Neural progenitor cell (in vitro differentiated cells): Measurements from ENCODE around the gene GBF1. TPM values are rescaled to one million over a fixed set of nuclear protein-coding genes. Genes with fewer than 3 reads are reported as not detected.

Experiments
- DNase-seq: peaks from one replicate; pipeline ENCODE4 v3.0.0-alpha.2; 2016; ENCODE audit warnings: low spot score
- H2AFZ ChIP-seq: fragments of 200-600 bp; sonication (generic); replicated peaks from 2 replicates; pipeline ENCODE4 v1.6.1; 2016; ENCODE audit warnings: antibody characterized with exemption
- H3F3A ChIP-seq: fragments of 200-600 bp; sonication (generic); 2 replicates; pipeline ENCODE4 v1.6.1; 2016; ENCODE audit warnings: antibody characterized with exemption, low read depth
- H3K27ac ChIP-seq: fragments of 200-600 bp; sonication (generic); 2 replicates; pipeline ENCODE4 v1.5.1; 2016; ENCODE audit warnings: mild to moderate bottlenecking
- H3K27me3 ChIP-seq: fragments of 200-600 bp; sonication (generic); 2 replicates; pipeline ENCODE4 v1.6.1; 2016; ENCODE audit warnings: mild to moderate bottlenecking, moderate library complexity
- H3K36me3 ChIP-seq: fragments of 200-600 bp; sonication (generic); 2 replicates; pipeline ENCODE4 v1.5.1; 2016
- H3K4me1 ChIP-seq: fragments of 200-600 bp; sonication (generic); 2 replicates; pipeline ENCODE4 v1.6.1; 2016; ENCODE audit warnings: mixed run types
- H3K4me2 ChIP-seq: fragments of 200-600 bp; sonication (generic); 2 replicates; pipeline ENCODE4 v1.6.1; 2016
- H3K4me3 ChIP-seq: fragments of 200-600 bp; sonication (generic); 2 replicates; pipeline ENCODE4 v1.5.1; 2016
- H3K79me2 ChIP-seq: fragments of 200-600 bp; sonication (generic); 2 replicates; pipeline ENCODE4 v1.6.1; 2016; ENCODE audit warnings: low read depth
- H3K9ac ChIP-seq: fragments of 200-600 bp; sonication (generic); 2 replicates; pipeline ENCODE4 v1.6.1; 2016
- H3K9me3 ChIP-seq: fragments of 200-600 bp; sonication (generic); 2 replicates; pipeline ENCODE4 v1.5.1; 2016; ENCODE audit warnings: low read depth
- H4K20me1 ChIP-seq: fragments of 200-600 bp; sonication (generic); 2 replicates; pipeline ENCODE4 v1.6.1; 2016; ENCODE audit warnings: low read depth
- H3K27ac Mint-ChIP-seq: 3 replicates; pipeline ENCODE4 v1.8.0; 2021; ENCODE audit warnings: mixed read lengths
- H3K27me3 Mint-ChIP-seq: 2 replicates; pipeline ENCODE4 v1.8.0; 2022; ENCODE audit warnings: low read depth, mild to moderate bottlenecking, inconsistent platforms, moderate library complexity, mixed read lengths; ENCODE audit not compliant: insufficient read depth
- H3K36me3 Mint-ChIP-seq: 3 replicates; pipeline ENCODE4 v1.8.0; 2021; ENCODE audit warnings: mixed read lengths
- H3K4me1 Mint-ChIP-seq: 3 replicates; pipeline ENCODE4 v1.8.0; 2021; ENCODE audit warnings: mixed read lengths
- H3K4me3 Mint-ChIP-seq: 3 replicates; pipeline ENCODE4 v1.8.0; 2021; ENCODE audit warnings: mild to moderate bottlenecking, moderate library complexity, mixed read lengths
- H3K9me3 Mint-ChIP-seq: 3 replicates; pipeline ENCODE4 v1.8.0; 2020; ENCODE audit warnings: mixed read lengths
- EZH2 ChIP-seq: fragments of 200-600 bp; sonication (generic); IDR thresholded peaks from 2 replicates; pipeline ENCODE4 v1.6.1; 2017; ENCODE audit warnings: antibody characterized with exemption, mild to moderate bottlenecking, moderate library complexity
- EZH2phosphoT487 ChIP-seq: fragments of 200-600 bp; sonication (generic); IDR thresholded peaks from 2 replicates; pipeline ENCODE4 v1.6.1; 2017; ENCODE audit warnings: antibody characterized with exemption
- total RNA-seq: library from RNA; depleted of rRNA; stranded (reverse); fragments of >200 nt; gene quantifications from 2 replicates; pipeline ENCODE4 v1.2.3, GENCODE V29; 2015; ENCODE audit warnings: low replicate concordance
- TF ChIP-seq, protein P1 (sequence below): fragments of 200-600 bp; sonication (generic); IDR thresholded peaks from 2 replicates; pipeline ENCODE4 v1.5.1; 2017; ENCODE audit warnings: antibody characterized with exemption, mild to moderate bottlenecking

The GBF1 gene
- total RNA-seq, 1 donor from 2014 or later: 23.5 TPM

DNA sequence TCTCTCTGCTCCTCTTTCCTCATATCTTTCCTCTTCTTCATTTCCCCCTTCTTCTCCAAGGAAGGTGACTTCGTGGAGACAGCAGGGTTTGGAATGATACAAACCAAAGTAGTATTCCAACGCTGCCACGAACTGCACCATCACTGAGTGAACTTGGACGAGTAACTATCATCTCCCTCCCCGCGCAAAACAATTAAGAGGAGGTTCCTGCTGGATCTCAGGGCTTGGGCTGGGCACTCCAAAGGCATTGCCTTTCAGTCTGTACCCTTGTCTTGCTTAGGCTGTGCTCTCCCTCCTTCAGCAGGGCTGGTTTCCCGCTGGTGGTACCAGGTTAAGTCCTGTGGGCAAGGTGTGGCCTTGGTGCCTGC is 3.2 kb upstream of the GBF1 start:
- H3K4me3 ChIP-seq: peak overlapping the region; percentile 66
- H4K20me1 ChIP-seq: peaks cover 32% of the 10 kb centered on the region
- no peaks in the 10 kb centered on the region for H3K9me3 ChIP-seq
- no peak overlapping the region for H3K27ac Mint-ChIP-seq
- DNase-seq: no peak
- H2AFZ ChIP-seq: peak overlapping the region; percentile 12
- H3K36me3 Mint-ChIP-seq: no peaks in the 10 kb centered on the region
- peaks cover 69% of the 10 kb centered on the region for H3K27me3 ChIP-seq
- no peak for TF ChIP-seq EZH2phosphoT487
- TF ChIP-seq, protein P1, sequence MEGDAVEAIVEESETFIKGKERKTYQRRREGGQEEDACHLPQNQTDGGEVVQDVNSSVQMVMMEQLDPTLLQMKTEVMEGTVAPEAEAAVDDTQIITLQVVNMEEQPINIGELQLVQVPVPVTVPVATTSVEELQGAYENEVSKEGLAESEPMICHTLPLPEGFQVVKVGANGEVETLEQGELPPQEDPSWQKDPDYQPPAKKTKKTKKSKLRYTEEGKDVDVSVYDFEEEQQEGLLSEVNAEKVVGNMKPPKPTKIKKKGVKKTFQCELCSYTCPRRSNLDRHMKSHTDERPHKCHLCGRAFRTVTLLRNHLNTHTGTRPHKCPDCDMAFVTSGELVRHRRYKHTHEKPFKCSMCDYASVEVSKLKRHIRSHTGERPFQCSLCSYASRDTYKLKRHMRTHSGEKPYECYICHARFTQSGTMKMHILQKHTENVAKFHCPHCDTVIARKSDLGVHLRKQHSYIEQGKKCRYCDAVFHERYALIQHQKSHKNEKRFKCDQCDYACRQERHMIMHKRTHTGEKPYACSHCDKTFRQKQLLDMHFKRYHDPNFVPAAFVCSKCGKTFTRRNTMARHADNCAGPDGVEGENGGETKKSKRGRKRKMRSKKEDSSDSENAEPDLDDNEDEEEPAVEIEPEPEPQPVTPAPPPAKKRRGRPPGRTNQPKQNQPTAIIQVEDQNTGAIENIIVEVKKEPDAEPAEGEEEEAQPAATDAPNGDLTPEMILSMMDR: no peak
- TF ChIP-seq EZH2: no peak
- H3K27ac ChIP-seq: no peak overlapping the region
- H3K4me2 ChIP-seq: peak overlapping the region; percentile 76
- H3K4me3 Mint-ChIP-seq: peak overlapping the region; percentile 78
- peaks cover 30% of the 10 kb centered on the region for H3K4me1 Mint-ChIP-seq
- peaks cover 19% of the 10 kb centered on the region for H3F3A ChIP-seq
- H3K9me3 Mint-ChIP-seq: no peaks in the 10 kb centered on the region
- H3K4me1 ChIP-seq: peaks cover 19% of the 10 kb centered on the region
- H3K79me2 ChIP-seq: peaks cover 16% of the 10 kb centered on the region
- H3K9ac ChIP-seq: no peak overlapping the region
- H3K27me3 Mint-ChIP-seq: peaks cover 46% of the 10 kb centered on the region
- no peaks in the 10 kb centered on the region for H3K36me3 ChIP-seq

GRCh38 chr10:102243309-102243708 is 2.0 kb upstream of the GBF1 start:
- no peaks in the 10 kb centered on the region for H3K9me3 ChIP-seq
- peaks cover 23% of the 10 kb centered on the region for H3K4me1 ChIP-seq
- peaks cover 57% of the 10 kb centered on the region for H3K27me3 ChIP-seq
- peaks cover 19% of the 10 kb centered on the region for H3F3A ChIP-seq
- peaks cover 37% of the 10 kb centered on the region for H3K27me3 Mint-ChIP-seq
- H3K27ac ChIP-seq: no peak overlapping the region
- H3K4me3 Mint-ChIP-seq: no peak overlapping the region
- no peak overlapping the region for H2AFZ ChIP-seq
- peaks cover 44% of the 10 kb centered on the region for H4K20me1 ChIP-seq
- H3K9ac ChIP-seq: no peak overlapping the region
- H3K4me3 ChIP-seq: no peak overlapping the region
- no peaks in the 10 kb centered on the region for H3K9me3 Mint-ChIP-seq
- peaks cover 39% of the 10 kb centered on the region for H3K4me1 Mint-ChIP-seq
- no peak for DNase-seq
- H3K36me3 Mint-ChIP-seq: no peaks in the 10 kb centered on the region
- H3K4me2 ChIP-seq: no peak overlapping the region
- no peak overlapping the region for H3K27ac Mint-ChIP-seq
- no peak for TF ChIP-seq EZH2
- no peak for TF ChIP-seq EZH2phosphoT487
- H3K79me2 ChIP-seq: peaks cover 28% of the 10 kb centered on the region
- no peaks in the 10 kb centered on the region for H3K36me3 ChIP-seq

GRCh38 chr10:102245932-102246251 is 560 bp downstream of the GBF1 start:
- peaks cover 52% of the 10 kb centered on the region for H3K79me2 ChIP-seq
- TF ChIP-seq EZH2 (no peak), EZH2phosphoT487 (no peak)
- TF ChIP-seq, protein P1: no peak
- H3K9ac ChIP-seq: peak overlapping the region; percentile 68
- H3K36me3 ChIP-seq: no peaks in the 10 kb centered on the region
- H3K27ac ChIP-seq: peak overlapping the region; percentile 81
- no peak overlapping the region for H2AFZ ChIP-seq
- peaks cover 31% of the 10 kb centered on the region for H3K27me3 ChIP-seq
- Mint-ChIP-seq H3K27me3 (peaks cover 17% of the 10 kb centered on the region), H3K4me3 (peak overlapping the region; percentile 99), H3K36me3 (peaks cover 4% of the 10 kb centered on the region), H3K4me1 (peaks cover 35% of the 10 kb centered on the region), H3K9me3 (no peaks in the 10 kb centered on the region), H3K27ac (peak overlapping the region; percentile 84)
- H3K4me1 ChIP-seq: peaks cover 19% of the 10 kb centered on the region
- no peak for DNase-seq
- H3F3A ChIP-seq: peaks cover 11% of the 10 kb centered on the region
- no peaks in the 10 kb centered on the region for H3K9me3 ChIP-seq
- peak overlapping the region; percentile 73 for H3K4me3 ChIP-seq
- peak overlapping the region; percentile 92 for H3K4me2 ChIP-seq
- H4K20me1 ChIP-seq: peaks cover 32% of the 10 kb centered on the region

GRCh38 chr10:102246261-102246660 is 929 bp downstream of the GBF1 start:
- Mint-ChIP-seq H3K4me3 (peak overlapping the region; percentile 99), H3K27me3 (peaks cover 14% of the 10 kb centered on the region), H3K4me1 (peaks cover 33% of the 10 kb centered on the region), H3K27ac (no peak overlapping the region), H3K36me3 (peaks cover 4% of the 10 kb centered on the region), H3K9me3 (no peaks in the 10 kb centered on the region)
- H3K9ac ChIP-seq: peak overlapping the region; percentile 68
- H3K27ac ChIP-seq: peak overlapping the region; percentile 81
- no peaks in the 10 kb centered on the region for H3K9me3 ChIP-seq
- H4K20me1 ChIP-seq: peaks cover 29% of the 10 kb centered on the region
- peaks cover 7% of the 10 kb centered on the region for H3F3A ChIP-seq
- peaks cover 27% of the 10 kb centered on the region for H3K27me3 ChIP-seq
- peaks cover 17% of the 10 kb centered on the region for H3K4me1 ChIP-seq
- TF ChIP-seq EZH2phosphoT487 (no peak), EZH2 (no peak)
- TF ChIP-seq, protein P1: no peak
- H3K4me2 ChIP-seq: peak overlapping the region; percentile 92
- no peak overlapping the region for H2AFZ ChIP-seq
- DNase-seq: peak; percentile 18
- H3K36me3 ChIP-seq: no peaks in the 10 kb centered on the region
- H3K79me2 ChIP-seq: peaks cover 56% of the 10 kb centered on the region
- H3K4me3 ChIP-seq: peak overlapping the region; percentile 73
